Measurements from ENCODE around the gene SH2D6.

Gene SH2D6

DNA sequence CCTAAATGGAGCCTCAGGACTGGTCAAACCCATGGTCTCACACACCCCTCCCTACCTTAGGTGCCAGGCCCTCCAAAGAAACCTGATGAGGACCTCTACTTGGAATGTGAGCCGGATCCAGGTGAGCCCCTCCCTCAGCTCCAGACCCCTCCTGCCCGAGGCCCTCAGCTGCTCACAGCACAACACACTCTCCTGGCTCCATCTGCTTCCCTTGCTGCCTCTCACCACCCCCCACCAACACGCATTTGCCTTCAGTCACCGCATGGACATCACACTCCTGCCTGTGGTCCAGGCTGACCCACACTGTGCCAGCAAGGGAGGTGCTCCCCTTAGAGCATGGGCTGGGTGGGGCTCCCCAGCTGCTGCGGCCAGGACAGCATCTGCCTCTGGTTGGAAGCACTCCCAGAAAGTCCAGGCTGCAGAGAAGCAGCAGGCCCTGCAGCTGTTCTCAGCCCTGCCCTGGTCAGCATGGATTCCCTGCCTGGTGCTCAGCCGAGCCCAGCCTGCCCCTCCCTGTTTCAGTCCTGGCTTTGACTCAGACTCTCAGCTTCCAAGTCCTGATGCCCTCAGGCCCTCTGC is 15.1 kb downstream of the SH2D6 start:
- Histone ChIP-seq H3K79me1 (ENCODE audit: low read length) (no peaks in the 10 kb centered on the region), H3K23ac (ENCODE audit: low read length) (no peak overlapping the region), H3K79me2 (ENCODE audit: control insufficient read depth, insufficient read depth, low read length) (no peaks in the 10 kb centered on the region), H4K8ac (ENCODE audit: low read depth, low read length) (no peak overlapping the region), H2BK15ac (replicated peaks; ENCODE audit: low read depth) (no peak overlapping the region), H2BK5ac (ENCODE audit: low read length) (no peak overlapping the region), H3K4me2 (ENCODE audit: low read length) (no peak overlapping the region), H3K4ac (ENCODE audit: low read depth, low read length) (no peak overlapping the region), H3K4me1 (ENCODE audit: control insufficient read depth, low read depth, low read length) (peaks cover 14% of the 10 kb centered on the region), H3K18ac (ENCODE audit: low read length) (no peak overlapping the region), H3K9ac (ENCODE audit: low read length) (peak overlapping the region; percentile 2), H3K27me3 (ENCODE audit: insufficient read depth, low read length, poor library complexity) (no peaks in the 10 kb centered on the region), H3K27ac (ENCODE audit: low read depth, low read length) (no peak overlapping the region), H2BK120ac (ENCODE audit: low read depth, low read length) (no peak overlapping the region), H3K36me3 (ENCODE audit: control insufficient read depth, insufficient read depth, low read length) (no peaks in the 10 kb centered on the region), H3K4me3 (ENCODE audit: low read length) (no peak overlapping the region), H4K5ac (ENCODE audit: low read length) (no peak overlapping the region), H3K56ac (ENCODE audit: low read length) (peak overlapping the region; percentile 35), H2AK5ac (ENCODE audit: low read length) (peak overlapping the region; percentile 34)
- DNase-seq, result no peak
- no CpG with 5 or more reads among the region's 6 CpGs for WGBS (ENCODE audit: extremely low coverage, insufficient coverage, low lambda C conversion rate)

DNA sequence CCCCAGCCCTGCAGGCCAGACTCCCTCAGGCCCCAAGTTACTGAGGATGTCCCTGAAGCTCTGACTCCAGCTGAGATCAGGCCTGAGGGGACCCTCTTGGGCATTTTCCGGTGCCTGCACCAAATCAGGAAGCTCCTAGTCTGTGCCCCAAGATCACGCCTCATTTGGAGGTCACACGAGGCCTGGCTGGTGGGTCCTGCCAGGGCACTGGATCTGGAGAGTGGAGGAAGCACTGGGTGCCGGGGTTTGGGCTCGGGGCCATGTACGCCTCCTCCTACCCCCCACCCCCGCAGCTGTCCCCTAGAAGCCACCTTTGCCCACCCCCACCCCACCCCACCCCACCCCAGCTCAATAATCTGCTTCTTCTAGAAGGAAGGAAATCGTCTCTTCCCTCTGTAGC is 16.2 kb downstream of the SH2D6 start:
- no peak overlapping the region for H3K9ac ChIP-seq (ENCODE audit: low read length)
- H3K23ac ChIP-seq (ENCODE audit: low read length), result no peak overlapping the region
- no peaks in the 10 kb centered on the region for H3K36me3 ChIP-seq (ENCODE audit: control insufficient read depth, insufficient read depth, low read length)
- no peak overlapping the region for H3K27ac ChIP-seq (ENCODE audit: low read depth, low read length)
- no peak overlapping the region for H3K56ac ChIP-seq (ENCODE audit: low read length)
- no peak overlapping the region for H3K4me3 ChIP-seq (ENCODE audit: low read length)
- no peak overlapping the region for H2BK15ac ChIP-seq (replicated peaks; ENCODE audit: low read depth)
- no peak overlapping the region for H4K8ac ChIP-seq (ENCODE audit: low read depth, low read length)
- H2BK5ac ChIP-seq (ENCODE audit: low read length), result no peak overlapping the region
- no peak overlapping the region for H2AK5ac ChIP-seq (ENCODE audit: low read length)
- no peak overlapping the region for H3K4me2 ChIP-seq (ENCODE audit: low read length)
- no peaks in the 10 kb centered on the region for H3K27me3 ChIP-seq (ENCODE audit: insufficient read depth, low read length, poor library complexity)
- no peaks in the 10 kb centered on the region for H3K79me1 ChIP-seq (ENCODE audit: low read length)
- H3K4me1 ChIP-seq (ENCODE audit: control insufficient read depth, low read depth, low read length), result peaks cover 15% of the 10 kb centered on the region
- no peak for DNase-seq
- H3K79me2 ChIP-seq (ENCODE audit: control insufficient read depth, insufficient read depth, low read length), result no peaks in the 10 kb centered on the region
- H3K18ac ChIP-seq (ENCODE audit: low read length), result no peak overlapping the region
- no CpG with 5 or more reads among the region's 8 CpGs for WGBS (ENCODE audit: extremely low coverage, insufficient coverage, low lambda C conversion rate)
- no peak overlapping the region for H4K5ac ChIP-seq (ENCODE audit: low read length)
- H2BK120ac ChIP-seq (ENCODE audit: low read depth, low read length), result no peak overlapping the region
- H3K4ac ChIP-seq (ENCODE audit: low read depth, low read length), result no peak overlapping the region

GRCh38 chr2:85435220-85435958 is 16.9 kb downstream of the SH2D6 start:
- Histone ChIP-seq H3K27me3 (ENCODE audit: insufficient read depth, low read length, poor library complexity) (no peaks in the 10 kb centered on the region), H3K4me2 (ENCODE audit: low read length) (no peak overlapping the region), H2BK5ac (ENCODE audit: low read length) (no peak overlapping the region), H3K56ac (ENCODE audit: low read length) (peak overlapping the region; percentile 0), H3K79me1 (ENCODE audit: low read length) (no peaks in the 10 kb centered on the region), H3K18ac (ENCODE audit: low read length) (no peak overlapping the region), H3K36me3 (ENCODE audit: control insufficient read depth, insufficient read depth, low read length) (no peaks in the 10 kb centered on the region), H4K5ac (ENCODE audit: low read length) (no peak overlapping the region), H3K4ac (ENCODE audit: low read depth, low read length) (no peak overlapping the region), H3K79me2 (ENCODE audit: control insufficient read depth, insufficient read depth, low read length) (no peaks in the 10 kb centered on the region), H3K27ac (ENCODE audit: low read depth, low read length) (no peak overlapping the region), H3K23ac (ENCODE audit: low read length) (no peak overlapping the region), H4K8ac (ENCODE audit: low read depth, low read length) (no peak overlapping the region), H3K9ac (ENCODE audit: low read length) (no peak overlapping the region), H2BK120ac (ENCODE audit: low read depth, low read length) (no peak overlapping the region), H3K4me3 (ENCODE audit: low read length) (no peak overlapping the region), H2AK5ac (ENCODE audit: low read length) (no peak overlapping the region), H2BK15ac (replicated peaks; ENCODE audit: low read depth) (no peak overlapping the region), H3K4me1 (ENCODE audit: control insufficient read depth, low read depth, low read length) (peaks cover 15% of the 10 kb centered on the region)
- no CpG with 5 or more reads among the region's 21 CpGs for WGBS (ENCODE audit: extremely low coverage, insufficient coverage, low lambda C conversion rate)
- DNase-seq, result no peak

DNA sequence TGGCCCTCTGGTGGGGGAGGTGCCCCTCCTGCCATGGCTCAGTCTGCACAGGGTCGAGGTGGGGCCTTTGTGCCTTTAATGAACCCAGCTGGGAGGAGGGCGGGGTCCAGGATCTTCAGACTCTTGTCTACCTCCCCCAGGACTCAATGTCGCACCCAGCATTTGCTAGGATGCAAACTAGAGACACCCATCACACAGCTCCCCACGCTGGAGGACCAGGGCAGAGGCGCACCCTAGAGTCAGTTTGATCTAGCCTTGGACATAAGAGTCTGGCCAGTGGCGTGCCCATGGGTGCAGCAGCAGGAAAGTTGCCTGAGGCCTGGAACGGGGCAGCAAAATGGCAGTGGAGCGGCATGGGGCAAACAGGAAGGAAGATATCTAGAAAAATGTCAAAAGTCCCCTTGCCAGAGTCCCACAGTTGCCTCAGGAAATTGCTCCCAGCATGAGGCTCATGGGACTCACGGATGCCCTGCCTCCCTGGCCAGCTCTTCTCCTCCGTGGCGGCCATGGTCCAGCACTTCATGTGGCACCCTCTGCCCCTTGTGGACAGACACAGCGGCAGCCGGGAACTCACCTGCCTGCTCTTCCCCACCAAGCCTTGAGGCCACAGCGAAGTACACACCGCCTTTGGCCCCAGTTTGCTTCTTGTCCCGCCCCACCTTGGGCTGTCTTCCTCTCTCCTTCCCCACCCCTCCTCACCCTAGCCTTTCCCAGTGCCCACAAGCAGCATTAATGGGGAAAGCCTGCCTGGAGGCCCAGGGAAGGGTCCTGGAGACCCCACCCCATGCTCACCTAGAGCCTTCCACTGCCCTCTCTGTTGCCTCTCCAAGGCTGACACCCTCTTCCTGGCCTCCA is 17.7 kb downstream of the SH2D6 start:
- Histone ChIP-seq H3K4me2 (ENCODE audit: low read length) (no peak overlapping the region), H3K56ac (ENCODE audit: low read length) (peak overlapping the region; percentile 17), H3K4me3 (ENCODE audit: low read length) (no peak overlapping the region), H3K9ac (ENCODE audit: low read length) (no peak overlapping the region), H4K5ac (ENCODE audit: low read length) (no peak overlapping the region), H3K4ac (ENCODE audit: low read depth, low read length) (no peak overlapping the region), H3K79me2 (ENCODE audit: control insufficient read depth, insufficient read depth, low read length) (no peaks in the 10 kb centered on the region), H3K4me1 (ENCODE audit: control insufficient read depth, low read depth, low read length) (peaks cover 15% of the 10 kb centered on the region), H3K27me3 (ENCODE audit: insufficient read depth, low read length, poor library complexity) (no peaks in the 10 kb centered on the region), H3K18ac (ENCODE audit: low read length) (peak overlapping the region; percentile 15), H2BK5ac (ENCODE audit: low read length) (no peak overlapping the region), H2BK120ac (ENCODE audit: low read depth, low read length) (no peak overlapping the region), H3K27ac (ENCODE audit: low read depth, low read length) (no peak overlapping the region), H3K79me1 (ENCODE audit: low read length) (no peaks in the 10 kb centered on the region), H4K8ac (ENCODE audit: low read depth, low read length) (no peak overlapping the region), H2AK5ac (ENCODE audit: low read length) (no peak overlapping the region), H2BK15ac (replicated peaks; ENCODE audit: low read depth) (no peak overlapping the region), H3K23ac (ENCODE audit: low read length) (no peak overlapping the region), H3K36me3 (ENCODE audit: control insufficient read depth, insufficient read depth, low read length) (no peaks in the 10 kb centered on the region)
- DNase-seq, result peak; percentile 69
- WGBS (ENCODE audit: extremely low coverage, insufficient coverage, low lambda C conversion rate), result no CpG with 5 or more reads among the region's 16 CpGs

GRCh38 chr2:85436836-85437487 is 18.4 kb downstream of the SH2D6 start:
- Histone ChIP-seq H3K18ac (ENCODE audit: low read length) (peak overlapping the region; percentile 95), H3K36me3 (ENCODE audit: control insufficient read depth, insufficient read depth, low read length) (no peaks in the 10 kb centered on the region), H3K56ac (ENCODE audit: low read length) (peak overlapping the region; percentile 85), H3K79me2 (ENCODE audit: control insufficient read depth, insufficient read depth, low read length) (no peaks in the 10 kb centered on the region), H2BK120ac (ENCODE audit: low read depth, low read length) (peak overlapping the region; percentile 50), H4K5ac (ENCODE audit: low read length) (peak overlapping the region; percentile 44), H2AK5ac (ENCODE audit: low read length) (peak overlapping the region; percentile 57), H3K9ac (ENCODE audit: low read length) (peak overlapping the region; percentile 57), H3K79me1 (ENCODE audit: low read length) (no peaks in the 10 kb centered on the region), H2BK5ac (ENCODE audit: low read length) (peak overlapping the region; percentile 87), H3K4me1 (ENCODE audit: control insufficient read depth, low read depth, low read length) (peaks cover 9% of the 10 kb centered on the region), H3K27me3 (ENCODE audit: insufficient read depth, low read length, poor library complexity) (no peaks in the 10 kb centered on the region), H3K27ac (ENCODE audit: low read depth, low read length) (peak overlapping the region; percentile 40), H4K8ac (ENCODE audit: low read depth, low read length) (peak overlapping the region; percentile 98), H3K4me3 (ENCODE audit: low read length) (no peak overlapping the region), H3K4me2 (ENCODE audit: low read length) (no peak overlapping the region), H3K4ac (ENCODE audit: low read depth, low read length) (peak overlapping the region; percentile 87), H3K23ac (ENCODE audit: low read length) (no peak overlapping the region), H2BK15ac (replicated peaks; ENCODE audit: low read depth) (peak overlapping the region; percentile 10)
- DNase-seq, result no peak
- WGBS (ENCODE audit: extremely low coverage, insufficient coverage, low lambda C conversion rate), result no CpG with 5 or more reads among the region's 10 CpGs

Measured in mesendoderm (in vitro differentiated cells).